IMR-90 (cell line): ENCODE measurements around the gene ABHD15. TPM values are rescaled to one million over a fixed set of nuclear protein-coding genes. Genes with fewer than 3 reads are reported as not detected.

Experiments
- ATAC-seq: fragments of 200-7000 bp; cut with Tn5 transposase; 2 replicates; pipeline ENCODE4 v1.9.1; 2020; ENCODE audit warnings: low read depth, mild to moderate bottlenecking, moderate library complexity
- BruUV-seq: library from RNA; stranded (reverse); fragments of 400-500 nt; replicated peaks from 2 replicates; lab custom pipeline; 2021; lab: Mats Ljungman, UMichigan
- CTCF ChIA-PET: fragments of 300-600 bp; formaldehyde crosslinking; extraction: SDS; loops from one replicate; lab custom pipeline; 2021; ENCODE audit warnings: antibody characterized with exemption; lab: Yijun Ruan, JAX
- POLR2A ChIA-PET: fragments of 300-600 bp; sonication (Branson Sonifier 250); formaldehyde crosslinking; loops from one replicate; lab custom pipeline; 2022; ENCODE audit warnings: antibody characterized with exemption; ENCODE audit not compliant: unreplicated experiment; lab: Charles Lee
- DNase-seq: peaks from one replicate; pipeline ENCODE4 v3.0.0; 2013
- H2AFZ ChIP-seq: replicated peaks from 2 replicates; pipeline ENCODE3; 2013; ENCODE audit warnings: low read length, mild to moderate bottlenecking; ENCODE audit not compliant: poor library complexity
- H2AK5ac ChIP-seq: 2 replicates; pipeline ENCODE4 v1.6.1; 2013; ENCODE audit warnings: low read depth, low read length, inconsistent platforms
- H2AK9ac ChIP-seq: replicated peaks from 2 replicates; pipeline ENCODE3; 2013; ENCODE audit warnings: mild to moderate bottlenecking, low read depth, low read length, moderate library complexity; ENCODE audit not compliant: poor library complexity
- H2BK120ac ChIP-seq: 2 replicates; pipeline ENCODE4 v1.6.1; 2013; ENCODE audit warnings: low read depth, low read length, inconsistent platforms
- H2BK15ac ChIP-seq: 3 replicates; pipeline ENCODE4 v1.6.1; 2013; ENCODE audit warnings: low read depth, low read length, inconsistent platforms
- H2BK20ac ChIP-seq: 2 replicates; pipeline ENCODE4 v1.6.1; 2013; ENCODE audit warnings: low read depth, mild to moderate bottlenecking, inconsistent platforms, low read length, moderate library complexity
- H2BK5ac ChIP-seq: 2 replicates; pipeline ENCODE4 v1.6.1; 2013; ENCODE audit warnings: mild to moderate bottlenecking, low read depth, low read length, inconsistent platforms; ENCODE audit not compliant: poor library complexity, severe bottlenecking
- H3K14ac ChIP-seq: replicated peaks from 2 replicates; pipeline ENCODE4 v1.6.1; 2013; ENCODE audit warnings: low read depth, low read length, inconsistent platforms
- H3K18ac ChIP-seq: 2 replicates; pipeline ENCODE4 v1.6.1; 2013; ENCODE audit warnings: low read depth, low read length, control low read depth
- H3K23ac ChIP-seq: 2 replicates; pipeline ENCODE4 v1.6.1; 2013; ENCODE audit warnings: low read depth, low read length, inconsistent platforms
- H3K27ac ChIP-seq: 2 replicates; pipeline ENCODE4 v1.5.1; 2013; ENCODE audit warnings: mild to moderate bottlenecking, control low read depth, low read length; ENCODE audit not compliant: insufficient read depth
- H3K27me3 ChIP-seq: 2 replicates; pipeline ENCODE4 v1.6.1; 2013; ENCODE audit warnings: low read length; ENCODE audit not compliant: control insufficient read depth, insufficient read depth
- H3K36me3 ChIP-seq: 2 replicates; pipeline ENCODE4 v1.6.1; 2013; ENCODE audit warnings: low read length, mixed read lengths; ENCODE audit not compliant: control insufficient read depth, insufficient read depth
- H3K4ac ChIP-seq: 2 replicates; pipeline ENCODE4 v1.6.1; 2013; ENCODE audit warnings: low read depth, low read length, inconsistent platforms
- H3K4me1 ChIP-seq: 2 replicates; pipeline ENCODE4 v1.6.1; 2013; ENCODE audit warnings: low read length, mixed read lengths; ENCODE audit not compliant: control insufficient read depth, insufficient read depth
- H3K4me2 ChIP-seq: 2 replicates; pipeline ENCODE4 v1.6.1; 2013; ENCODE audit warnings: low read depth, mild to moderate bottlenecking, control low read depth, low read length, moderate library complexity
- H3K4me3 ChIP-seq: 2 replicates; pipeline ENCODE4 v1.5.1; 2013; ENCODE audit warnings: low read depth, mild to moderate bottlenecking, control low read depth, low read length, moderate library complexity; ENCODE audit not compliant: insufficient read depth
- H3K56ac ChIP-seq: 2 replicates; pipeline ENCODE4 v1.6.1; 2013; ENCODE audit warnings: low read length, inconsistent platforms; ENCODE audit not compliant: insufficient read depth; ENCODE audit errors: extremely low read depth
- H3K79me1 ChIP-seq, 2 experiments: 2 replicates each; pipeline ENCODE4 v1.6.1; 2013; ENCODE audit warnings: low read length in 2 of 2, inconsistent platforms in 1 of 2, low read depth in 1 of 2
- H3K9ac ChIP-seq: 2 replicates; pipeline ENCODE4 v1.6.1; 2013; ENCODE audit warnings: low read depth, low read length, control low read depth
- H3K9me1 ChIP-seq: 2 replicates; pipeline ENCODE4 v1.6.1; 2013; ENCODE audit warnings: low read length, inconsistent platforms; ENCODE audit not compliant: insufficient read depth
- H3K9me3 ChIP-seq: 2 replicates; pipeline ENCODE4 v1.6.1; 2013; ENCODE audit warnings: low read length; ENCODE audit not compliant: control insufficient read depth, insufficient read depth
- H4K20me1 ChIP-seq: 2 replicates; pipeline ENCODE4 v1.6.1; 2013; ENCODE audit warnings: low read length, inconsistent platforms; ENCODE audit not compliant: insufficient read depth
- H4K5ac ChIP-seq: 2 replicates; pipeline ENCODE4 v1.6.1; 2013; ENCODE audit warnings: mild to moderate bottlenecking, low read depth, low read length, control low read depth
- H4K8ac ChIP-seq, 2 experiments: 2 replicates each; pipeline ENCODE4 v1.6.1; 2013; ENCODE audit warnings: low read depth in 2 of 2, low read length in 2 of 2, control low read depth in 1 of 2, inconsistent platforms in 1 of 2
- H4K91ac ChIP-seq: 2 replicates; pipeline ENCODE4 v1.6.1; 2013; ENCODE audit warnings: low read depth, low read length, inconsistent platforms; ENCODE audit not compliant: insufficient read depth
- CEBPB ChIP-seq: IDR thresholded peaks from 2 replicates; pipeline ENCODE4 v1.6.1; 2012; ENCODE audit warnings: low read depth, low read length, improper control_type of control experiment
- MAFK ChIP-seq: IDR thresholded peaks from 2 replicates; pipeline ENCODE4 v1.6.1; 2012; ENCODE audit warnings: low read depth, low read length, improper control_type of control experiment
- RFX5 ChIP-seq: IDR thresholded peaks from 2 replicates; pipeline ENCODE4 v1.8.0; 2012; ENCODE audit warnings: low read depth, mild to moderate bottlenecking, low read length, moderate library complexity
- WGBS, 2 experiments: methylation state at CpG; one replicate each; pipeline versions ENCODE4 v1.1.5 to v1.1.7; 2013; ENCODE audit warnings: missing lambda C conversion rate in 2 of 2; ENCODE audit not compliant: insufficient read length in 1 of 2; ENCODE audit errors: extremely low coverage in 2 of 2; 5-methylcytosine and 5-hydroxymethylcytosine counted together
- dilution Hi-C: fragments of 300-500 bp; cut with HindIII; formaldehyde crosslinking; loops from one replicate; pipeline ENCODE4 v1.14.3; 2018; ENCODE audit warnings: low sequenced_read_pairs; ENCODE audit not compliant: unreplicated experiment
- in situ Hi-C: fragments of 300-500 bp; cut with MboI; formaldehyde crosslinking; loops from 3 replicates; pipeline ENCODE4 v1.14.3; 2019; ENCODE audit warnings: low sequenced_read_pairs, inconsistent platforms, mixed read lengths
- intact Hi-C: fragments of 100-400 bp; cut with micrococcal nuclease; formaldehyde crosslinking; loops from 2 replicates; pipeline ENCODE4 v1.10.0; 2022
- polyA plus RNA-seq, 3 experiments: library from polyadenylated mRNA; depleted of rRNA; stranded (reverse); fragments of >200 nt; gene quantifications; 2 replicates each; pipeline ENCODE4 v1.2.3, GENCODE V29; 2012; ENCODE audit warnings: low replicate concordance in 1 of 3
- total RNA-seq: library from RNA; depleted of rRNA; stranded (reverse); fragments of >200 nt; gene quantifications from 2 replicates; pipeline ENCODE4 v1.2.3, GENCODE V29; 2012

Gene ABHD15
- total and polyA plus RNA-seq, 2 of the 4 experiments (the other 2 are of a cell fraction): 3.2 to 4.6 TPM

DNA sequence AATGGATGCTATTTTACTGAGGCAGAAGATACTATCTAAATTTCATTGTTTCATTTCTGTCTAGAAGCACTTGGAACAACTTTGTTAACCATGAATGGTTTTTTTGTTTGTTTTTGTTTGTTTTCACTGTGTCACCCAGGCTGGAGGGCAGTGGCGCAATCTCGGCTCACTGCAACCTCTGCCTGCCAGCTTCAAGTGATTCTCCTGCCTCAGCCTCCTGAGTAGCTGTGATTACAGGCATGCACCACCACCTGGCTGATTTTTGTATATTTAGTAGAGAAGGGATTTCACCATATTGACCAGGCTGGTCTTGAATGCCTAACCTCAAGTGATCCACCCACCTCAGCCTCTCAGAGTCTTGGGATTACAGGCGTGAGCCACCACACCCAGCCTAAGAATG is 40.5 kb downstream of the ABHD15 start:
- Histone ChIP-seq H2BK5ac (no peak overlapping the region), H3K4me1 (no peaks in the 10 kb centered on the region), H2AFZ (no peak overlapping the region), H3K14ac (no peak overlapping the region), H2BK15ac (no peak overlapping the region), H3K4ac (no peak overlapping the region), H2AK5ac (no peak overlapping the region), H3K4me3 (no peak overlapping the region), H4K91ac (no peak overlapping the region), H3K9me3 (no peaks in the 10 kb centered on the region), H3K27me3 (no peaks in the 10 kb centered on the region), H3K23ac (no peak overlapping the region), H2AK9ac (no peak overlapping the region), H3K4me2 (no peak overlapping the region), H3K27ac (no peak overlapping the region), H3K36me3 (peaks cover 34% of the 10 kb centered on the region), H3K9me1 (no peaks in the 10 kb centered on the region), H4K8ac (no peak overlapping the region), H3K79me1 (peaks cover 9 to 34% of the 10 kb centered on the region in 2 experiments; a peak in 3 of 4 replicates), H2BK20ac (no peak overlapping the region), H3K9ac (no peak overlapping the region), H2BK120ac (no peak overlapping the region), H3K56ac (no peak overlapping the region), H4K20me1 (peaks cover 3% of the 10 kb centered on the region; the same call in 1 of the 2 replicates), H4K5ac (no peak overlapping the region), H3K18ac (no peak overlapping the region)
- 100% methylated on average over 1 of the region's 3 CpGs; no CpG with 5 or more reads in 1 of the 2 experiments for WGBS, 2 experiments
- dilution Hi-C loops: no loop called here
- intact Hi-C loops: no loop called here
- ChIA-PET POLR2A (no interaction called here), CTCF (no interaction called here)
- BruUV-seq: no TSS peak
- TF ChIP-seq CEBPB (peak; percentile 57), RFX5 (no peak), MAFK (no peak)
- ATAC-seq: no peak
- in situ Hi-C loops: no loop called here
- DNase-seq: no peak
